Measurements from ENCODE around the gene SPECC1. TPM values are rescaled to one million over a fixed set of nuclear protein-coding genes. Genes with fewer than 3 reads are reported as not detected.
A peak's percentile ranks its signal among the peaks of the same experiment; 100 is the strongest.

Gene SPECC1
- total and polyA plus RNA-seq, 10 of the 15 experiments (the other 5 are each of a cell fraction or from before 2014, with no cell fraction given), result 6.4 to 40.6 (median 23.9) TPM

DNA sequence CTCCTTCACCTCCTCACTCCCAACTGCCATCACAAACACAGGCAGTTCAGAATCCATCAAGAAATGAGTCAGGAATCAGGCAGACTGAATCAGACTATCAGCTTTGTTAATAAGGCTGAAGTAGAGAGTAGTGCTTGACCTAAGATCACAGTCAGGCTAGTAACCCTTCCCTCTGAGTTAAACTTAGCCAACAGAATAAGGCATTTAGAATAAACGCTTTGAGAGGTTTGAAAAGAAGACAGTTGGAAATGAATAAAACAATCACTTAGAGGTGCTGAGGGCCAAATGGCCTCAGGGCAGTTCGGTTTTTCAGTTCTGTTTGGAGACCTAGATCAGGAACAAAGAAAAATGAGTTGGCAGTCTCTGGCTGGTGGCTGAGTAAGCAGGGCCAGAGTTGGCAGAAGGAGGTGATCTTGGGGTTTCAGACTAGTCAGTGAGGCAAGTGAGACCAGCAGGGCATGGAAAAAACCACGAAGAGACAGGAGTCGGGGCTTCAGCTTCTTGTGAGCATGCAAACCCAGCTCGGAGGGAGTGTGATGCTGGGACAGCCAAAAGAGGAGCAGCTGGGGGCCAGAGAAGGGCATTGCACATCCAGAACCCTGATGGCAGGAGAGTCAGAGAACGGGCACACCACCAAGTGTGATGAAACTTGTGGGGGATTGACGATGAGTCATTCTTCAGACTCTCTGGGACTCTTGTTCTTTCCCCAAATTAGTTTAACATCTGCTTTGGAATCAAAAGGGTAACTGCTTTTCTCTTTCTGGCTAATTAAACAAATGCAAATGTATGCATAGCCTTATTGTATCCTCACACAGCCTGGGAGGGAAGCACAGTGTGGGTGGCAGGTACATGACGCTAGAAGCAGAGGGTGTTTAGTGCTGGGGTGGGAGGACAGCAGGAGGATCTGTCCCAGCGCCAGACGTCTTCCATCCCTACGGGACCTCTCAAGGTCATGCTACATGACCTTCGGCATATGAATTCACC is 54.8 kb downstream of the SPECC1 start:
- no peaks in the 10 kb centered on the region for H3K27me3 ChIP-seq (replicated peaks in 1 of 2; ENCODE audit: control insufficient read depth in 2 of 2, insufficient read depth in 2 of 2, low read length in 1 of 2)
- ATAC-seq (peak; percentile 88), FAIRE-seq (no peak), DNase-seq (ENCODE audit: low read depth, low spot score) (peak; percentile 76)
- H3K9me3 ChIP-seq (replicated peaks; ENCODE audit: control insufficient read depth, insufficient read depth, low read length), result no peaks in the 10 kb centered on the region
- peak overlapping the region; percentile 46 for H3K4me3 ChIP-seq
- H3K27ac ChIP-seq (ENCODE audit: control insufficient read depth, insufficient read depth), result peak overlapping the region; percentile 83
- H3K9ac ChIP-seq (ENCODE audit: control insufficient read depth, insufficient read depth, low read length), result peak overlapping the region; percentile 44
- no TSS peak for BruUV-seq (replicated peaks)
- no peaks in the 10 kb centered on the region for H4K20me1 ChIP-seq (ENCODE audit: control insufficient read depth, insufficient read depth)
- ChIA-PET RAD21 (ENCODE audit: unreplicated experiment) (no interaction called here), CTCF (no interaction called here), POLR2A (no interaction called here), SMC1A (ENCODE audit: uncharacterized antibody, unreplicated experiment) (interaction anchor here (0.6 to 1.1 kb wide), 2 partner anchors 10 to 11 kb away, joined by 3 to 4 read pairs; no protein-coding TSS in a partner anchor)
- H3K4me1 ChIP-seq (ENCODE audit: control insufficient read depth, insufficient read depth, low read length), result peaks cover 36% of the 10 kb centered on the region
- in situ Hi-C loops (cut with MboI) (no loop called here), intact Hi-C loops (cut with micrococcal nuclease; ENCODE audit: unreplicated experiment) (no loop called here)
- peak overlapping the region; percentile 78 for H2AFZ ChIP-seq (ENCODE audit: control insufficient read depth, low read depth, low read length)
- H3K4me2 ChIP-seq (ENCODE audit: control insufficient read depth, insufficient read depth), result peak overlapping the region; percentile 73
- under 1% methylated on average over 12 of the region's 12 CpGs for WGBS (ENCODE audit: insufficient coverage, insufficient replicate concordance, low lambda C conversion rate, missing lambda C conversion rate)
- no peaks in the 10 kb centered on the region for H3K79me2 ChIP-seq (ENCODE audit: control insufficient read depth, insufficient read depth, low read length)
- H3K36me3 ChIP-seq (ENCODE audit: control insufficient read depth in 2 of 2, insufficient read depth in 2 of 2, low read length in 1 of 2), result no peaks in the 10 kb centered on the region; a peak in 1 of 4 replicates
- TF ChIP-seq JUNB (IDR thresholded peaks at IDR 0.05) (peak; percentile 28; the same call in 1 of the 2 replicates), RFX5 (IDR thresholded peaks at IDR 0.05; ENCODE audit: low read depth, low read length) (no peak), RUNX3 (IDR thresholded peaks at IDR 0.05; ENCODE audit: low read length) (peak; percentile 58), EED (IDR thresholded peaks at IDR 0.05; ENCODE audit: low read depth) (peak; percentile 31; the same call in 1 of the 2 replicates), POU2F2 (IDR thresholded peaks at IDR 0.05; ENCODE audit: borderline replicate concordance, low read depth, low read length) (0 out of 3 replicates have a peak, but pooled peaks have one; percentile 49)

DNA sequence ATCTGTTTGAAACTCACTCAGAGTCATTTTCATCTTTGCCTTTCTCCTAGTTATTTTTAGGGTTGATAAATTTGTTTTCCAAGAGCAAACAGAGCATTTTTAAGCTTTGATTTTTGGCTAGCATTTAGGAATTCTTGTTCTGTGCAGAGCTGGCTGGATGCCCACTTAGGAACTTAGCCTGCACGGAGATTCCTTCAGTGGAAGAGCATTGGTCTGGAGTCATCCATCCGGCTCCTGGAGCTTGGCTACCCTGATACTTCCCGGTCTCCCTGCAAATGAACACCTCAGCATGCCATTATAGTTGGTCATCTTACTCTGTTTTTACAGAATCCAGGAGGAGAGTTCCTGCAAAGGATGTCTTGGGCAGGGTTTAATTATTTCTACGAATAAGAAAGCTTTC is 57.1 kb downstream of the SPECC1 start:
- H3K4me1 ChIP-seq (ENCODE audit: control insufficient read depth, insufficient read depth, low read length), result peaks cover 22% of the 10 kb centered on the region
- CTCF ChIA-PET, result no interaction called here
- POLR2A ChIA-PET, result no interaction called here
- H3K27me3 ChIP-seq (replicated peaks in 1 of 2; ENCODE audit: control insufficient read depth in 2 of 2, insufficient read depth in 2 of 2, low read length in 1 of 2), result no peaks in the 10 kb centered on the region
- no peak overlapping the region for H2AFZ ChIP-seq (ENCODE audit: control insufficient read depth, low read depth, low read length)
- no peaks in the 10 kb centered on the region for H4K20me1 ChIP-seq (ENCODE audit: control insufficient read depth, insufficient read depth)
- no peak overlapping the region for H3K4me2 ChIP-seq (ENCODE audit: control insufficient read depth, insufficient read depth)
- in situ Hi-C loops (cut with MboI), result no loop called here
- BruUV-seq (replicated peaks), result no TSS peak
- no peaks in the 10 kb centered on the region for H3K79me2 ChIP-seq (ENCODE audit: control insufficient read depth, insufficient read depth, low read length)
- 87% methylated on average over 4 of the region's 4 CpGs for WGBS (ENCODE audit: insufficient coverage, insufficient replicate concordance, low lambda C conversion rate, missing lambda C conversion rate)
- intact Hi-C loops (cut with micrococcal nuclease; ENCODE audit: unreplicated experiment), result no loop called here
- no peak overlapping the region for H3K27ac ChIP-seq (ENCODE audit: control insufficient read depth, insufficient read depth)
- no peak overlapping the region for H3K9ac ChIP-seq (ENCODE audit: control insufficient read depth, insufficient read depth, low read length)
- DNase-seq (ENCODE audit: low read depth, low spot score), result no peak
- RAD21 ChIA-PET (ENCODE audit: unreplicated experiment), result no interaction called here
- ATAC-seq, result no peak
- H3K9me3 ChIP-seq (replicated peaks; ENCODE audit: control insufficient read depth, insufficient read depth, low read length), result no peaks in the 10 kb centered on the region
- H3K4me3 ChIP-seq, result no peak overlapping the region
- SMC1A ChIA-PET (ENCODE audit: uncharacterized antibody, unreplicated experiment), result no interaction called here
- FAIRE-seq, result no peak
- no peaks in the 10 kb centered on the region for H3K36me3 ChIP-seq (ENCODE audit: control insufficient read depth in 2 of 2, insufficient read depth in 2 of 2, low read length in 1 of 2)
- no peak for TF ChIP-seq TCF12 (IDR thresholded peaks at IDR 0.05; ENCODE audit: low read depth, low read length)
- TF ChIP-seq SMAD1 (IDR thresholded peaks at IDR 0.05; ENCODE audit: low read depth, partially characterized antibody), result no peak
- no peak for TF ChIP-seq PAX5 (IDR thresholded peaks at IDR 0.05; ENCODE audit: borderline replicate concordance, low read depth, low read length)
- TF ChIP-seq ZNF622 (IDR thresholded peaks at IDR 0.05), result no peak
- no peak for TF ChIP-seq GABPA (IDR thresholded peaks at IDR 0.05; ENCODE audit: low read depth)
- TF ChIP-seq, protein P1, sequence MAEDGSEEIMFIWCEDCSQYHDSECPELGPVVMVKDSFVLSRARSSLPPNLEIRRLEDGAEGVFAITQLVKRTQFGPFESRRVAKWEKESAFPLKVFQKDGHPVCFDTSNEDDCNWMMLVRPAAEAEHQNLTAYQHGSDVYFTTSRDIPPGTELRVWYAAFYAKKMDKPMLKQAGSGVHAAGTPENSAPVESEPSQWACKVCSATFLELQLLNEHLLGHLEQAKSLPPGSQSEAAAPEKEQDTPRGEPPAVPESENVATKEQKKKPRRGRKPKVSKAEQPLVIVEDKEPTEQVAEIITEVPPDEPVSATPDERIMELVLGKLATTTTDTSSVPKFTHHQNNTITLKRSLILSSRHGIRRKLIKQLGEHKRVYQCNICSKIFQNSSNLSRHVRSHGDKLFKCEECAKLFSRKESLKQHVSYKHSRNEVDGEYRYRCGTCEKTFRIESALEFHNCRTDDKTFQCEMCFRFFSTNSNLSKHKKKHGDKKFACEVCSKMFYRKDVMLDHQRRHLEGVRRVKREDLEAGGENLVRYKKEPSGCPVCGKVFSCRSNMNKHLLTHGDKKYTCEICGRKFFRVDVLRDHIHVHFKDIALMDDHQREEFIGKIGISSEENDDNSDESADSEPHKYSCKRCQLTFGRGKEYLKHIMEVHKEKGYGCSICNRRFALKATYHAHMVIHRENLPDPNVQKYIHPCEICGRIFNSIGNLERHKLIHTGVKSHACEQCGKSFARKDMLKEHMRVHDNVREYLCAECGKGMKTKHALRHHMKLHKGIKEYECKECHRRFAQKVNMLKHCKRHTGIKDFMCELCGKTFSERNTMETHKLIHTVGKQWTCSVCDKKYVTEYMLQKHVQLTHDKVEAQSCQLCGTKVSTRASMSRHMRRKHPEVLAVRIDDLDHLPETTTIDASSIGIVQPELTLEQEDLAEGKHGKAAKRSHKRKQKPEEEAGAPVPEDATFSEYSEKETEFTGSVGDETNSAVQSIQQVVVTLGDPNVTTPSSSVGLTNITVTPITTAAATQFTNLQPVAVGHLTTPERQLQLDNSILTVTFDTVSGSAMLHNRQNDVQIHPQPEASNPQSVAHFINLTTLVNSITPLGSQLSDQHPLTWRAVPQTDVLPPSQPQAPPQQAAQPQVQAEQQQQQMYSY (CRISPR knock-in tag; IDR thresholded peaks at IDR 0.05), result no peak
- TF ChIP-seq HDAC2 (IDR thresholded peaks at IDR 0.05), result no peak
